ENCODE measurements around the gene CLTCL1. TPM values are rescaled to one million over a fixed set of nuclear protein-coding genes. Genes with fewer than 3 reads are reported as not detected.

CLTCL1 gene
- total and polyA plus RNA-seq, 9 of the 15 experiments (the other 6 are each of a cell fraction or from before 2014, with no cell fraction given), result 1.1 to 11.7 (median 5.0) TPM

DNA sequence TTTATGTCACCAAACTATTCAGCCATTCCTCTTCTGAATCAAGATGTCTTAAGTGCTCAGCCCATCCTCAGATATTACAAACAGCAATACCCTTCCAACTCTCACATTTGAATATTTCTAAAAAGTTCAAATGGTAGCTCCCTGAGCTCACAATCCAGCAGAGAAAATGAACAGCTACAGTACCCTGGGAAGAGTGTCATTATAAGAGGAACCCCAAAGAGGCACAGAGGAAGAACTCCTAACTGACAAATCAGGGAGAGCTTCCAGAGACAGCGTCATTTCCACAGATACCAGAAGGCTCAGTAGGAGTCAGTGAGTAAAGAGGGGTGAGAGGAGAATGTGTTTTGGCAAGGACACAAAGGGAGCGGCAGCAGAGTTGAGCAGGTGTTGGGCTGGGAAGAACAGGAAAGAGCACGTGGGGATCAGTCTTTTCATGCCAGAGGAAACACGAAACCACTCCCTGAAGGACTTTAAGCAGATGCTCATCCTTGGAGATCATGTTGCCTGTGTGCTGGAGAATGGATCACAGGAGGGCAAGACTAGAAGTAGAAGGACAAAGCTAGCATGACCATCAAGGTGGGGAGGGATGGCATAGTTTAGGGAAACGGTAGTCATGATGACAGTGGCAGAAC is 4.3 kb downstream of the CLTCL1 start (continued):
- peak; percentile 21; the same call in 1 of the 2 replicates for TF ChIP-seq SPI1 (IDR thresholded peaks at IDR 0.05; ENCODE audit: borderline replicate concordance, low read depth, low read length)
- peak; percentile 46; the same call in 1 of the 2 replicates for TF ChIP-seq ELF4 (CRISPR knock-in tag; IDR thresholded peaks at IDR 0.05)
- TF ChIP-seq, protein P1, sequence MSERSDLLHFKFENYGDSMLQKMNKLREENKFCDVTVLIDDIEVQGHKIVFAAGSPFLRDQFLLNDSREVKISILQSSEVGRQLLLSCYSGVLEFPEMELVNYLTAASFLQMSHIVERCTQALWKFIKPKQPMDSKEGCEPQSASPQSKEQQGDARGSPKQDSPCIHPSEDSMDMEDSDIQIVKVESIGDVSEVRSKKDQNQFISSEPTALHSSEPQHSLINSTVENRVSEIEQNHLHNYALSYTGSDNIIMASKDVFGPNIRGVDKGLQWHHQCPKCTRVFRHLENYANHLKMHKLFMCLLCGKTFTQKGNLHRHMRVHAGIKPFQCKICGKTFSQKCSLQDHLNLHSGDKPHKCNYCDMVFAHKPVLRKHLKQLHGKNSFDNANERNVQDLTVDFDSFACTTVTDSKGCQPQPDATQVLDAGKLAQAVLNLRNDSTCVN (CRISPR knock-in tag; IDR thresholded peaks at IDR 0.05), result peak; percentile 78; the same call in 1 of the 2 replicates
- no peak for TF ChIP-seq ZNF175 (CRISPR knock-in tag; IDR thresholded peaks at IDR 0.05; ENCODE audit: low read depth)
- peak; percentile 24 for TF ChIP-seq RBM39 (optimal IDR thresholded peaks at IDR 0.05; ENCODE audit: low read depth, low read length)
- TF ChIP-seq ATF1 (CRISPR knock-in tag; IDR thresholded peaks at IDR 0.05), result no peak
- 0 out of 2 replicates have a peak, but pooled peaks have one; percentile 9 for TF ChIP-seq ATF1 (tag; IDR thresholded peaks at IDR 0.05)
- TF ChIP-seq FOXA3 (CRISPR knock-in tag; conservative IDR thresholded peaks at IDR 0.05 in 1 of 2, IDR thresholded peaks at IDR 0.05 in 1 of 2), result no peak
- TF ChIP-seq, protein P2, sequence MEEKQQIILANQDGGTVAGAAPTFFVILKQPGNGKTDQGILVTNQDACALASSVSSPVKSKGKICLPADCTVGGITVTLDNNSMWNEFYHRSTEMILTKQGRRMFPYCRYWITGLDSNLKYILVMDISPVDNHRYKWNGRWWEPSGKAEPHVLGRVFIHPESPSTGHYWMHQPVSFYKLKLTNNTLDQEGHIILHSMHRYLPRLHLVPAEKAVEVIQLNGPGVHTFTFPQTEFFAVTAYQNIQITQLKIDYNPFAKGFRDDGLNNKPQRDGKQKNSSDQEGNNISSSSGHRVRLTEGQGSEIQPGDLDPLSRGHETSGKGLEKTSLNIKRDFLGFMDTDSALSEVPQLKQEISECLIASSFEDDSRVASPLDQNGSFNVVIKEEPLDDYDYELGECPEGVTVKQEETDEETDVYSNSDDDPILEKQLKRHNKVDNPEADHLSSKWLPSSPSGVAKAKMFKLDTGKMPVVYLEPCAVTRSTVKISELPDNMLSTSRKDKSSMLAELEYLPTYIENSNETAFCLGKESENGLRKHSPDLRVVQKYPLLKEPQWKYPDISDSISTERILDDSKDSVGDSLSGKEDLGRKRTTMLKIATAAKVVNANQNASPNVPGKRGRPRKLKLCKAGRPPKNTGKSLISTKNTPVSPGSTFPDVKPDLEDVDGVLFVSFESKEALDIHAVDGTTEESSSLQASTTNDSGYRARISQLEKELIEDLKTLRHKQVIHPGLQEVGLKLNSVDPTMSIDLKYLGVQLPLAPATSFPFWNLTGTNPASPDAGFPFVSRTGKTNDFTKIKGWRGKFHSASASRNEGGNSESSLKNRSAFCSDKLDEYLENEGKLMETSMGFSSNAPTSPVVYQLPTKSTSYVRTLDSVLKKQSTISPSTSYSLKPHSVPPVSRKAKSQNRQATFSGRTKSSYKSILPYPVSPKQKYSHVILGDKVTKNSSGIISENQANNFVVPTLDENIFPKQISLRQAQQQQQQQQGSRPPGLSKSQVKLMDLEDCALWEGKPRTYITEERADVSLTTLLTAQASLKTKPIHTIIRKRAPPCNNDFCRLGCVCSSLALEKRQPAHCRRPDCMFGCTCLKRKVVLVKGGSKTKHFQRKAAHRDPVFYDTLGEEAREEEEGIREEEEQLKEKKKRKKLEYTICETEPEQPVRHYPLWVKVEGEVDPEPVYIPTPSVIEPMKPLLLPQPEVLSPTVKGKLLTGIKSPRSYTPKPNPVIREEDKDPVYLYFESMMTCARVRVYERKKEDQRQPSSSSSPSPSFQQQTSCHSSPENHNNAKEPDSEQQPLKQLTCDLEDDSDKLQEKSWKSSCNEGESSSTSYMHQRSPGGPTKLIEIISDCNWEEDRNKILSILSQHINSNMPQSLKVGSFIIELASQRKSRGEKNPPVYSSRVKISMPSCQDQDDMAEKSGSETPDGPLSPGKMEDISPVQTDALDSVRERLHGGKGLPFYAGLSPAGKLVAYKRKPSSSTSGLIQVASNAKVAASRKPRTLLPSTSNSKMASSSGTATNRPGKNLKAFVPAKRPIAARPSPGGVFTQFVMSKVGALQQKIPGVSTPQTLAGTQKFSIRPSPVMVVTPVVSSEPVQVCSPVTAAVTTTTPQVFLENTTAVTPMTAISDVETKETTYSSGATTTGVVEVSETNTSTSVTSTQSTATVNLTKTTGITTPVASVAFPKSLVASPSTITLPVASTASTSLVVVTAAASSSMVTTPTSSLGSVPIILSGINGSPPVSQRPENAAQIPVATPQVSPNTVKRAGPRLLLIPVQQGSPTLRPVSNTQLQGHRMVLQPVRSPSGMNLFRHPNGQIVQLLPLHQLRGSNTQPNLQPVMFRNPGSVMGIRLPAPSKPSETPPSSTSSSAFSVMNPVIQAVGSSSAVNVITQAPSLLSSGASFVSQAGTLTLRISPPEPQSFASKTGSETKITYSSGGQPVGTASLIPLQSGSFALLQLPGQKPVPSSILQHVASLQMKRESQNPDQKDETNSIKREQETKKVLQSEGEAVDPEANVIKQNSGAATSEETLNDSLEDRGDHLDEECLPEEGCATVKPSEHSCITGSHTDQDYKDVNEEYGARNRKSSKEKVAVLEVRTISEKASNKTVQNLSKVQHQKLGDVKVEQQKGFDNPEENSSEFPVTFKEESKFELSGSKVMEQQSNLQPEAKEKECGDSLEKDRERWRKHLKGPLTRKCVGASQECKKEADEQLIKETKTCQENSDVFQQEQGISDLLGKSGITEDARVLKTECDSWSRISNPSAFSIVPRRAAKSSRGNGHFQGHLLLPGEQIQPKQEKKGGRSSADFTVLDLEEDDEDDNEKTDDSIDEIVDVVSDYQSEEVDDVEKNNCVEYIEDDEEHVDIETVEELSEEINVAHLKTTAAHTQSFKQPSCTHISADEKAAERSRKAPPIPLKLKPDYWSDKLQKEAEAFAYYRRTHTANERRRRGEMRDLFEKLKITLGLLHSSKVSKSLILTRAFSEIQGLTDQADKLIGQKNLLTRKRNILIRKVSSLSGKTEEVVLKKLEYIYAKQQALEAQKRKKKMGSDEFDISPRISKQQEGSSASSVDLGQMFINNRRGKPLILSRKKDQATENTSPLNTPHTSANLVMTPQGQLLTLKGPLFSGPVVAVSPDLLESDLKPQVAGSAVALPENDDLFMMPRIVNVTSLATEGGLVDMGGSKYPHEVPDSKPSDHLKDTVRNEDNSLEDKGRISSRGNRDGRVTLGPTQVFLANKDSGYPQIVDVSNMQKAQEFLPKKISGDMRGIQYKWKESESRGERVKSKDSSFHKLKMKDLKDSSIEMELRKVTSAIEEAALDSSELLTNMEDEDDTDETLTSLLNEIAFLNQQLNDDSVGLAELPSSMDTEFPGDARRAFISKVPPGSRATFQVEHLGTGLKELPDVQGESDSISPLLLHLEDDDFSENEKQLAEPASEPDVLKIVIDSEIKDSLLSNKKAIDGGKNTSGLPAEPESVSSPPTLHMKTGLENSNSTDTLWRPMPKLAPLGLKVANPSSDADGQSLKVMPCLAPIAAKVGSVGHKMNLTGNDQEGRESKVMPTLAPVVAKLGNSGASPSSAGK (IDR thresholded peaks at IDR 0.05), result 0 out of 2 replicates have a peak, but pooled peaks have one; percentile 25
- TF ChIP-seq NR2F6 (CRISPR knock-in tag; IDR thresholded peaks at IDR 0.05), result 0 out of 2 replicates have a peak, but pooled peaks have one; percentile 20
- 0 out of 2 replicates have a peak, but pooled peaks have one; percentile 39 for TF ChIP-seq NR2C2 (CRISPR knock-in tag; IDR thresholded peaks at IDR 0.05)
- no peak for TF ChIP-seq NR2C2 (tag; IDR thresholded peaks at IDR 0.05)
- peak; percentile 26; the same call in 1 of the 2 replicates for TF ChIP-seq L3MBTL2 (IDR thresholded peaks at IDR 0.05)
- TF ChIP-seq ZFP30 (CRISPR knock-in tag; IDR thresholded peaks at IDR 0.05; ENCODE audit: borderline replicate concordance), result no peak
- TF ChIP-seq NFXL1 (CRISPR knock-in tag; IDR thresholded peaks at IDR 0.05), result no peak
